SK-N-MC (cell line): ENCODE data around the gene MYL10.

ENCODE experiments used
- DNase-seq: peaks from one replicate; pipeline ENCODE4 v3.0.0-alpha.2; 2011; ENCODE audit warnings: low read depth, low spot score
- H3K27ac ChIP-seq: fragments of 200-600 bp; sonication (generic); 2 replicates; pipeline ENCODE4 v1.5.1; 2016; ENCODE audit warnings: mixed run types
- H3K36me3 ChIP-seq: fragments of 200-600 bp; sonication (generic); 2 replicates; pipeline ENCODE4 v1.6.1; 2017; ENCODE audit warnings: antibody characterized with exemption, low read length, mixed read lengths; ENCODE audit not compliant: insufficient read depth
- H3K4me3 ChIP-seq: fragments of 200-600 bp; sonication (generic); 2 replicates; pipeline ENCODE4 v1.5.1; 2016
- H3K9ac ChIP-seq: fragments of 200-600 bp; sonication (generic); 2 replicates; pipeline ENCODE4 v1.8.0; 2017; ENCODE audit warnings: mixed run types, mixed read lengths; ENCODE audit not compliant: insufficient read length
- H3K9me3 ChIP-seq: fragments of 200-600 bp; sonication (generic); 2 replicates; pipeline ENCODE4 v1.6.1; 2017; ENCODE audit warnings: low read depth, mild to moderate bottlenecking, antibody characterized with exemption, low read length, moderate library complexity, mixed read lengths
- EZH2 ChIP-seq: fragments of 200-600 bp; sonication (generic); IDR thresholded peaks from one replicate; pipeline ENCODE4 v1.6.1; 2017; ENCODE audit warnings: antibody characterized with exemption
- FOXP2 ChIP-seq: optimal IDR thresholded peaks from 2 replicates; pipeline ENCODE3; 2011; ENCODE audit warnings: mild to moderate bottlenecking, moderate library complexity; ENCODE audit not compliant: insufficient read depth; ENCODE audit errors: extremely low read length, control extremely low read depth
- POLR2AphosphoS5 ChIP-seq: IDR thresholded peaks from 2 replicates; pipeline ENCODE4 v1.6.1; 2012; ENCODE audit warnings: mild to moderate bottlenecking, low read depth, low read length, borderline replicate concordance

Gene MYL10

GRCh38 chr7:101673315-101673714 lies 44.2 kb upstream of the MYL10 start:
- Histone ChIP-seq H3K4me3 (no peak overlapping the region), H3K9me3 (no peaks in the 10 kb centered on the region), H3K9ac (no peak overlapping the region), H3K36me3 (no peaks in the 10 kb centered on the region), H3K27ac (no peak overlapping the region)
- TF ChIP-seq EZH2, result no peak
- TF ChIP-seq POLR2AphosphoS5, result no peak
- no peak for DNase-seq

GRCh38 chr7:101671371-101672356 lies 42.6 kb upstream of the MYL10 start:
- no peak overlapping the region for H3K27ac ChIP-seq
- no peak overlapping the region for H3K9ac ChIP-seq
- H3K36me3 ChIP-seq, result no peaks in the 10 kb centered on the region
- TF ChIP-seq POLR2AphosphoS5 (no peak), EZH2 (no peak)
- no peak overlapping the region for H3K4me3 ChIP-seq
- no peaks in the 10 kb centered on the region for H3K9me3 ChIP-seq
- DNase-seq, result no peak

GRCh38 chr7:101669307-101669706 lies 40.2 kb upstream of the MYL10 start:
- TF ChIP-seq FOXP2 (no peak), EZH2 (no peak), POLR2AphosphoS5 (no peak)

GRCh38 chr7:101668726-101669125 lies 39.6 kb upstream of the MYL10 start:
- Histone ChIP-seq H3K36me3 (no peaks in the 10 kb centered on the region), H3K27ac (no peak overlapping the region), H3K9me3 (no peaks in the 10 kb centered on the region), H3K9ac (no peak overlapping the region), H3K4me3 (no peak overlapping the region)
- no peak for DNase-seq
- TF ChIP-seq POLR2AphosphoS5 (no peak), FOXP2 (no peak), EZH2 (no peak)

More at GRCh38 chr7:101669307-101669706, 40.2 kb upstream of the MYL10 start:
- no peak overlapping the region for H3K27ac ChIP-seq
- no peaks in the 10 kb centered on the region for H3K36me3 ChIP-seq
- no peaks in the 10 kb centered on the region for H3K9me3 ChIP-seq
- no peak for DNase-seq
- H3K9ac ChIP-seq, result no peak overlapping the region
- H3K4me3 ChIP-seq, result no peak overlapping the region

- Histone ChIP-seq H3K36me3 (no peaks in the 10 kb centered on the region), H3K27ac (no peak overlapping the region), H3K9ac (no peak overlapping the region), H3K9me3 (no peaks in the 10 kb centered on the region), H3K4me3 (no peak overlapping the region)
- DNase-seq, result no peak
- TF ChIP-seq FOXP2 (no peak), EZH2 (no peak), POLR2AphosphoS5 (no peak)
These were observed 38.8 kb upstream of the MYL10 start for GRCh38 chr7:101667920-101668319.

GRCh38 chr7:101667399-101667798 lies 38.3 kb upstream of the MYL10 start:
- DNase-seq, result no peak
- no peak overlapping the region for H3K9ac ChIP-seq

GRCh38 chr7:101666741-101667140 lies 37.6 kb upstream of the MYL10 start:
- no peak for DNase-seq
- H3K36me3 ChIP-seq, result no peaks in the 10 kb centered on the region
- no peak overlapping the region for H3K27ac ChIP-seq
- H3K9ac ChIP-seq, result no peak overlapping the region
- no peak overlapping the region for H3K4me3 ChIP-seq
- no peaks in the 10 kb centered on the region for H3K9me3 ChIP-seq
- TF ChIP-seq POLR2AphosphoS5 (no peak), EZH2 (no peak), FOXP2 (no peak)

More at GRCh38 chr7:101667399-101667798, 38.3 kb upstream of the MYL10 start:
- Histone ChIP-seq H3K36me3 (no peaks in the 10 kb centered on the region), H3K4me3 (no peak overlapping the region), H3K9me3 (no peaks in the 10 kb centered on the region), H3K27ac (no peak overlapping the region)
- TF ChIP-seq FOXP2 (no peak), POLR2AphosphoS5 (no peak), EZH2 (no peak)

- no peak overlapping the region for H3K9ac ChIP-seq
These were observed 37.2 kb upstream of the MYL10 start for GRCh38 chr7:101666293-101666692.

More at GRCh38 chr7:101666293-101666692, 37.2 kb upstream of the MYL10 start:
- Histone ChIP-seq H3K36me3 (no peaks in the 10 kb centered on the region), H3K27ac (no peak overlapping the region), H3K4me3 (no peak overlapping the region), H3K9me3 (no peaks in the 10 kb centered on the region)
- DNase-seq, result no peak
- TF ChIP-seq EZH2 (no peak), POLR2AphosphoS5 (no peak), FOXP2 (no peak)
